Natural killer cell treated with Interleukin-12 subunit alpha and Interleukin-12 subunit beta and Interleukin-15 and Interleukin-18, amount 100 ng/mL, for 72 hours (primary cell): ENCODE results near the gene DPYD. TPM values are rescaled to one million over a fixed set of nuclear protein-coding genes. Genes with fewer than 3 reads are reported as not detected.

Source experiments
- ATAC-seq, 2 donors: fragments of 150-1000 bp; cut with Tn5 transposase in 1 of 2; sonication (Bioruptor Pico), chemical (Tn5 transposase) in 1 of 2; 2 replicates each; pipeline ENCODE4 v1.10.0; 2021
- DNase-seq: peaks from one replicate; pipeline ENCODE4 v3.0.0; 2022; ENCODE audit warnings: low spot score
- H3K27ac Mint-ChIP-seq, 2 donors: 1 replicate in 1 of 2; 2 replicates in 1 of 2; pipeline ENCODE4 v1.8.0; 2022; ENCODE audit warnings: mixed read lengths in 2 of 2, mild to moderate bottlenecking in 1 of 2, moderate library complexity in 1 of 2
- H3K27me3 Mint-ChIP-seq, 2 donors: 1 replicate in 1 of 2; 2 replicates in 1 of 2; pipeline ENCODE4 v1.8.0; 2022; ENCODE audit warnings: mixed read lengths in 2 of 2
- H3K36me3 Mint-ChIP-seq: one replicate; pipeline ENCODE4 v1.8.0; 2022; ENCODE audit warnings: mixed read lengths
- H3K4me1 Mint-ChIP-seq, 2 donors: 1 replicate in 1 of 2; 2 replicates in 1 of 2; pipeline ENCODE4 v1.8.0; 2022; ENCODE audit warnings: low read depth in 2 of 2, mixed read lengths in 2 of 2, mild to moderate bottlenecking in 1 of 2
- H3K4me3 Mint-ChIP-seq: one replicate; pipeline ENCODE4 v1.8.0; 2022; ENCODE audit warnings: mixed read lengths
- H3K9me3 Mint-ChIP-seq: 2 replicates; pipeline ENCODE4 v1.8.0; 2022; ENCODE audit warnings: mixed read lengths
- total RNA-seq, 2 donors: library from RNA; stranded (reverse); gene quantifications; one replicate each; pipeline ENCODE4 v1.2.3, GENCODE V29; 2022

DPYD gene
- total RNA-seq, 2 donors from 2014 or later: 33.9 to 34.8 TPM

GRCh38 chr1:97780884-97781283 is 139.9 kb downstream of the DPYD start:
- Mint-ChIP-seq H3K27me3 (no peaks in the 10 kb centered on the region), H3K9me3 (no peaks in the 10 kb centered on the region), H3K4me3 (no peak overlapping the region), H3K27ac (no peak overlapping the region), H3K36me3 (no peaks in the 10 kb centered on the region), H3K4me1 (peaks cover 9 to 14% of the 10 kb centered on the region in 2 donors)
- no peak for DNase-seq
- no peak for ATAC-seq

- no peaks in the 10 kb centered on the region for H3K9me3 Mint-ChIP-seq
- H3K4me1 Mint-ChIP-seq: peaks cover 9 to 19% of the 10 kb centered on the region in 2 donors
- ATAC-seq (no peak), DNase-seq (no peak)
- no peak overlapping the region for H3K4me3 Mint-ChIP-seq
- no peak overlapping the region for H3K27ac Mint-ChIP-seq
- H3K36me3 Mint-ChIP-seq: no peaks in the 10 kb centered on the region
- H3K27me3 Mint-ChIP-seq: no peaks in the 10 kb centered on the region
These were observed 142.1 kb downstream of the DPYD start for GRCh38 chr1:97778718-97779117.

- no peak for ATAC-seq
- no peaks in the 10 kb centered on the region for H3K36me3 Mint-ChIP-seq
- no peak for DNase-seq
- H3K4me3 Mint-ChIP-seq: no peak overlapping the region
- no peak overlapping the region for H3K27ac Mint-ChIP-seq
- no peaks in the 10 kb centered on the region for H3K27me3 Mint-ChIP-seq
- peaks cover 2 to 6% of the 10 kb centered on the region in 2 donors for H3K4me1 Mint-ChIP-seq
- no peaks in the 10 kb centered on the region for H3K9me3 Mint-ChIP-seq
These were observed 150.5 kb downstream of the DPYD start for GRCh38 chr1:97770376-97770775.

GRCh38 chr1:97767381-97767780 is 153.5 kb downstream of the DPYD start:
- DNase-seq (no peak), ATAC-seq (no peak)
- Mint-ChIP-seq H3K4me1 (peaks cover 0 to 8% of the 10 kb centered on the region in 2 donors), H3K9me3 (no peaks in the 10 kb centered on the region), H3K27me3 (no peaks in the 10 kb centered on the region), H3K4me3 (no peak overlapping the region), H3K27ac (no peak overlapping the region), H3K36me3 (no peaks in the 10 kb centered on the region)

GRCh38 chr1:97764991-97765390 is 155.8 kb downstream of the DPYD start:
- no peak for ATAC-seq
- Mint-ChIP-seq H3K36me3 (peaks cover 5% of the 10 kb centered on the region), H3K4me3 (no peak overlapping the region), H3K9me3 (no peaks in the 10 kb centered on the region), H3K27ac (no peak overlapping the region), H3K4me1 (peaks cover 8 to 11% of the 10 kb centered on the region in 2 donors), H3K27me3 (no peaks in the 10 kb centered on the region)
- no peak for DNase-seq

GRCh38 chr1:97761637-97762036 is 159.2 kb downstream of the DPYD start:
- ATAC-seq (no peak), DNase-seq (no peak)
- Mint-ChIP-seq H3K36me3 (peaks cover 5% of the 10 kb centered on the region), H3K9me3 (no peaks in the 10 kb centered on the region), H3K4me3 (no peak overlapping the region), H3K27me3 (no peaks in the 10 kb centered on the region), H3K4me1 (peaks cover 12 to 15% of the 10 kb centered on the region in 2 donors), H3K27ac (no peak overlapping the region)

GRCh38 chr1:97759078-97759477 is 161.8 kb downstream of the DPYD start:
- DNase-seq: no peak
- Mint-ChIP-seq H3K27ac (no peak overlapping the region), H3K27me3 (no peaks in the 10 kb centered on the region), H3K9me3 (no peaks in the 10 kb centered on the region), H3K36me3 (peaks cover 5% of the 10 kb centered on the region), H3K4me3 (no peak overlapping the region), H3K4me1 (peaks cover 9 to 12% of the 10 kb centered on the region in 2 donors)
- no peak for ATAC-seq

GRCh38 chr1:97758541-97759057 is 162.2 kb downstream of the DPYD start:
- DNase-seq (no peak), ATAC-seq (no peak)
- Mint-ChIP-seq H3K4me3 (no peak overlapping the region), H3K9me3 (no peaks in the 10 kb centered on the region), H3K27ac (no peak overlapping the region), H3K36me3 (peaks cover 5% of the 10 kb centered on the region), H3K4me1 (peaks cover 9 to 12% of the 10 kb centered on the region in 2 donors), H3K27me3 (no peaks in the 10 kb centered on the region)

GRCh38 chr1:97745912-97746311 is 174.9 kb downstream of the DPYD start:
- H3K4me3 Mint-ChIP-seq: no peak overlapping the region
- no peak for ATAC-seq
- H3K9me3 Mint-ChIP-seq: no peaks in the 10 kb centered on the region

GRCh38 chr1:97744977-97745376 is 175.9 kb downstream of the DPYD start:
- Mint-ChIP-seq H3K27me3 (no peaks in the 10 kb centered on the region), H3K4me3 (no peak overlapping the region), H3K27ac (no peak overlapping the region), H3K4me1 (peaks cover 4 to 14% of the 10 kb centered on the region in 2 donors), H3K36me3 (no peaks in the 10 kb centered on the region), H3K9me3 (no peaks in the 10 kb centered on the region)
- ATAC-seq: no peak
- DNase-seq: no peak

More at GRCh38 chr1:97745912-97746311, 174.9 kb downstream of the DPYD start:
- Mint-ChIP-seq H3K27me3 (no peaks in the 10 kb centered on the region), H3K36me3 (no peaks in the 10 kb centered on the region), H3K27ac (no peak overlapping the region), H3K4me1 (peaks cover 4 to 12% of the 10 kb centered on the region in 2 donors)
- DNase-seq: no peak

- Mint-ChIP-seq H3K4me1 (peaks cover 0 to 12% of the 10 kb centered on the region in 2 donors), H3K27ac (no peak overlapping the region), H3K4me3 (no peak overlapping the region), H3K9me3 (no peaks in the 10 kb centered on the region), H3K36me3 (no peaks in the 10 kb centered on the region), H3K27me3 (no peaks in the 10 kb centered on the region)
- DNase-seq: no peak
- ATAC-seq: no peak
These were observed 177.7 kb downstream of the DPYD start for GRCh38 chr1:97743129-97743528.

GRCh38 chr1:97740891-97741290 is 179.9 kb downstream of the DPYD start:
- Mint-ChIP-seq H3K36me3 (no peaks in the 10 kb centered on the region), H3K9me3 (no peaks in the 10 kb centered on the region), H3K4me3 (no peak overlapping the region), H3K27me3 (no peaks in the 10 kb centered on the region), H3K27ac (peak overlapping the region in 1 of 2 donors; percentile 7), H3K4me1 (peaks cover 0 to 12% of the 10 kb centered on the region in 2 donors)
- DNase-seq (no peak), ATAC-seq (no peak)

- H3K4me3 Mint-ChIP-seq: no peak overlapping the region
- no peaks in the 10 kb centered on the region for H3K9me3 Mint-ChIP-seq
- no peaks in the 10 kb centered on the region for H3K27me3 Mint-ChIP-seq
- H3K36me3 Mint-ChIP-seq: no peaks in the 10 kb centered on the region
- H3K27ac Mint-ChIP-seq: no peak overlapping the region
- peaks cover 0 to 12% of the 10 kb centered on the region in 2 donors for H3K4me1 Mint-ChIP-seq
- DNase-seq: no peak
- no peak for ATAC-seq
These were observed 181.2 kb downstream of the DPYD start for GRCh38 chr1:97739596-97740103.

GRCh38 chr1:97738270-97738669 is 182.6 kb downstream of the DPYD start:
- no peaks in the 10 kb centered on the region for H3K9me3 Mint-ChIP-seq
- peaks cover 0 to 11% of the 10 kb centered on the region in 2 donors for H3K4me1 Mint-ChIP-seq
- no peak overlapping the region for H3K4me3 Mint-ChIP-seq
- no peaks in the 10 kb centered on the region for H3K36me3 Mint-ChIP-seq
- H3K27me3 Mint-ChIP-seq: no peaks in the 10 kb centered on the region
- no peak for DNase-seq
- H3K27ac Mint-ChIP-seq: no peak overlapping the region
- ATAC-seq: no peak

- no peaks in the 10 kb centered on the region for H3K9me3 Mint-ChIP-seq
- DNase-seq (no peak), ATAC-seq (no peak)
- peaks cover 0 to 6% of the 10 kb centered on the region in 2 donors for H3K4me1 Mint-ChIP-seq
- H3K27ac Mint-ChIP-seq: no peak overlapping the region
- no peaks in the 10 kb centered on the region for H3K27me3 Mint-ChIP-seq
- no peaks in the 10 kb centered on the region for H3K36me3 Mint-ChIP-seq
- H3K4me3 Mint-ChIP-seq: no peak overlapping the region
These were observed 190.6 kb downstream of the DPYD start for GRCh38 chr1:97730271-97730670.
